Right cardiac atrium (tissue), 5 donors: ENCODE measurements around the gene RAD18. TPM values are rescaled to one million over a fixed set of nuclear protein-coding genes. Genes with fewer than 3 reads are reported as not detected.
A peak's percentile ranks its signal among the peaks of the same experiment; 100 is the strongest.

Experiments used
- ATAC-seq, 2 donors: fragments of 200-7000 bp; cut with Tn5 transposase; one replicate each; pipeline versions ENCODE4 v1.8.0 to v1.9.1; 2020; ENCODE audit warnings: moderate library complexity in 2 of 2, mild to moderate bottlenecking in 1 of 2
- DNase-seq, 3 donors: peaks; one replicate each; pipeline ENCODE4 v3.0.0-alpha.2; 2020
- H3K27ac ChIP-seq: one replicate; pipeline ENCODE4 v1.5.1; 2013; ENCODE audit warnings: mild to moderate bottlenecking, low read length, control low read depth, moderate library complexity
- H3K27me3 ChIP-seq: one replicate; pipeline ENCODE4 v1.6.1; 2013; ENCODE audit not compliant: control insufficient read depth, insufficient read depth
- H3K4me1 ChIP-seq: one replicate; pipeline ENCODE4 v1.6.1; 2013; ENCODE audit warnings: low read length; ENCODE audit not compliant: control insufficient read depth, insufficient read depth
- H3K4me3 ChIP-seq: one replicate; pipeline ENCODE4 v1.5.1; 2013; ENCODE audit warnings: low read length, control low read depth
- H3K9me3 ChIP-seq: one replicate; pipeline ENCODE4 v1.6.1; 2013; ENCODE audit warnings: low read length; ENCODE audit not compliant: control insufficient read depth
- WGBS: extraction: QIAGEN DNeasy Blood & Tissue Kit; methylation state at CpG from one replicate; pipeline ENCODE4 v1.1.7; 2013; 5-methylcytosine and 5-hydroxymethylcytosine counted together
- intact Hi-C, 4 donors: fragments of 100-400 bp; cut with DNase I; formaldehyde crosslinking; loops; one replicate each; pipeline versions ENCODE4 v1.11.0 to v1.14.0; 2022 to 2023
- polyA plus RNA-seq: library from polyadenylated mRNA; stranded (reverse); fragments of 200-250 nt; gene quantifications from one replicate; pipeline ENCODE4 v1.2.3, GENCODE V29; 2013
- total RNA-seq, 4 donors: library from RNA; stranded (reverse); fragmentation: NEBNext Ultra II Directional; extraction: Animal tissue kit (Norgen Biotek cat#: 25700); gene quantifications; one replicate each; pipeline ENCODE4 v1.2.1, GENCODE V29; 2021
- donor health status: healthy with polysubstance abuse.
- donor health status: DM: no; HTN: yes; CAD: no.
- donor health status: DM: no; HTN: no; CAD: no.
- donor health status: DM: no; HTN: yes; CAD: no; lungs with severe emphysema.
- donor health status: DM: yes; HTN: yes; CAD: no.

The RAD18 gene
- total and polyA plus RNA-seq, 5 donors = 1.0 to 9.3 (median 3.6) TPM

DNA sequence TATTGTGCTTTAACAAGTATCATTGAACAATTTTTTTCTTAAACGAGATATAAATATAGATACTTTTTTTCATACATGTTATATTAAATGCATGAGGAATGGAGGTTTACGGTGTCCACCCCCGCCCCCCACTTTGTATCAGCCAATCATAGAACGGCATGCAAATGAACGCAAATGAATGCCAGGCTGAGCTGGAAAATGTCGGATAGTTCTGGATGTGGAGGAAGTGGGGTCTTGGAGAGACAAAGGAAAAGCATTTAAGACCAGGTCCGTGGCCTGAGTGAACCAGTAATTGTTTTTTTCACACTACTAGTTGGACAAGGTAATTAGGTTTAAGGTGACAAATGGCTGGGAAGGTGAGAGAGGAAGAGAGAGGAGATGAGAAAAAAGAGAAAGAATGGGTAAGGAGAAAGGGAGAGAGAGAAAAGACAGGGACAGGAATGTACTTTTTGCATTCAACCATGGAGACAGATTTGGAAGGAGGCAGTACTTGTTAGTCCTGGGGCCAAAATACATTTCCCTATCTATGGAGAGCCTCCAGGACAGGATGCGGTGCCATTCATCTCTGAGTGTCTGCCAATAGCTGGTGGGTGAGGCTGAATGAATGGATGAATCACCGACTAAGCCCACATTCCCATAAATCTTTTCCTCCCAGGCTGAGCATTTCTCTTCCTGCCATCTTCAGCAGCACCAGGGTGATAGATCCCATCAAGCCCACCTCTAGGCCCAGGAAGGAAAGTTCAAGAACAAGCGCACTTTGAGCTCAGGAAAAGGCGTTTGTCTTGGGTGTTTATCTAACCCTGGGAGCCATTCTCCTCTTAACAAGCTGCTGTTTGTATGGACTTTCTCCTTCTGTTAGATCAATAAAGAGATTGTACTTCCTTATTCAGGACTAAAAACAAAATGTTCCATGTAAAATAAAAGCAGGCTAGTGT is 1.4 kb upstream of the RAD18 start:
- ATAC-seq (no peak), DNase-seq (no peak)
- WGBS = 74% methylated on average over 11 of the region's 11 CpGs
- Histone ChIP-seq H3K9me3 (no peaks in the 10 kb centered on the region), H3K4me1 (peaks cover 3% of the 10 kb centered on the region), H3K27me3 (peaks cover 3% of the 10 kb centered on the region), H3K27ac (no peak overlapping the region), H3K4me3 (no peak overlapping the region)
- intact Hi-C loops = no loop called here

DNA sequence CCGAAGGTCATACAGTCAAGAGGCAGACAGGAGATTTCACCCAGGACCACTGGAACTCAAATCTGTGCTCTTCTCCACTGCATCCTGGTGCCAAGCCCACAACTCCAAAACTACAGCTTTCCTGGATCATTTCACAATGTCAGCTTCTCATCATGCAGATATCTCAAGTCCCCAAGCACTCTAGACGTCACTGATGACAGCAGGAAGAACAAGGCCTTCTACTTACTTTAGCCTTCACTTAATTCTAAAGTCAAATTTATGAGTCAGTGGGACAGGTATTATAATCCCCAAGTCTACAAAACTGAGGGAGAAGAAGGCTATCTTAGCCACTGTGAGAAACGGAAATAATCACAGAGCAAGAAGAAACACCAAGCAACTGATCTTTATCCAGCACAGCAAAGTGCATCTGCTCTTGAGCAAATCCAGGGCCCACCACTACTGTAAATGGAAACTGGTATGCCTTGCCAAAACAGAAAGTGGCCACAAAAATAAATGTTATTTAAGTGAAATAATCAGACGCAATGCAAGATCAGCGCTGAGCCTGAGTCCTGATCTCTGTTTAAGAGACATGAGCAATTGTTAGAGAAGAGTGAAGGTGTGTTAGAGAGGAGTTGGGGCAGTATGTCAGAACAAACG is 928 bp downstream of the RAD18 start:
- Histone ChIP-seq H3K4me1 (peaks cover 3% of the 10 kb centered on the region), H3K27me3 (no peaks in the 10 kb centered on the region), H3K27ac (no peak overlapping the region), H3K4me3 (peak overlapping the region; percentile 69), H3K9me3 (no peaks in the 10 kb centered on the region)
- 24% methylated on average over 6 of the region's 6 CpGs for WGBS
- intact Hi-C loops = no loop called here
- no peak for ATAC-seq
- no peak for DNase-seq

DNA sequence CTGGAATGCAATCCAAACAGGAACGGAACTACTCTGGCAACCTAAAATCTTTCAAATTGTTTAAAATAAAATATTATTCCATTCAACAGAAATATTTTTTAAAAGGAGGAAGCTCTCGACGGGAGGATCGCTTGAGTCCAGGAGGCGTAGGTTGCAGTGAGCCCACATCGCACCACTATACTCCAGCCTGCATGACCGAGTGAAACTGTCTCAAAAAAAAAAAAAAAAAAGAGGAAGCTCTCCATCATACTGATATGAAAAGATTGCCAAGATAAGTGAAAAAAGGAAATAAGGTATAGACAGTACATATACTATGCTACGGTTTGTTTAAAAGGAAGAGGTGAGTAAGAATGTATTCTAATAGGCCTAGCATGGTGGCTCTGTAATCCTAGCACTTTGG is 3.6 kb downstream of the RAD18 start:
- no peaks in the 10 kb centered on the region for H3K27me3 ChIP-seq
- intact Hi-C loops = no loop called here
- no peak overlapping the region for H3K27ac ChIP-seq
- DNase-seq (no peak), ATAC-seq (no peak)
- no peak overlapping the region for H3K4me3 ChIP-seq
- WGBS = 82% methylated on average over 8 of the region's 8 CpGs
- peaks cover 4% of the 10 kb centered on the region for H3K4me1 ChIP-seq
- H3K9me3 ChIP-seq = no peaks in the 10 kb centered on the region

DNA sequence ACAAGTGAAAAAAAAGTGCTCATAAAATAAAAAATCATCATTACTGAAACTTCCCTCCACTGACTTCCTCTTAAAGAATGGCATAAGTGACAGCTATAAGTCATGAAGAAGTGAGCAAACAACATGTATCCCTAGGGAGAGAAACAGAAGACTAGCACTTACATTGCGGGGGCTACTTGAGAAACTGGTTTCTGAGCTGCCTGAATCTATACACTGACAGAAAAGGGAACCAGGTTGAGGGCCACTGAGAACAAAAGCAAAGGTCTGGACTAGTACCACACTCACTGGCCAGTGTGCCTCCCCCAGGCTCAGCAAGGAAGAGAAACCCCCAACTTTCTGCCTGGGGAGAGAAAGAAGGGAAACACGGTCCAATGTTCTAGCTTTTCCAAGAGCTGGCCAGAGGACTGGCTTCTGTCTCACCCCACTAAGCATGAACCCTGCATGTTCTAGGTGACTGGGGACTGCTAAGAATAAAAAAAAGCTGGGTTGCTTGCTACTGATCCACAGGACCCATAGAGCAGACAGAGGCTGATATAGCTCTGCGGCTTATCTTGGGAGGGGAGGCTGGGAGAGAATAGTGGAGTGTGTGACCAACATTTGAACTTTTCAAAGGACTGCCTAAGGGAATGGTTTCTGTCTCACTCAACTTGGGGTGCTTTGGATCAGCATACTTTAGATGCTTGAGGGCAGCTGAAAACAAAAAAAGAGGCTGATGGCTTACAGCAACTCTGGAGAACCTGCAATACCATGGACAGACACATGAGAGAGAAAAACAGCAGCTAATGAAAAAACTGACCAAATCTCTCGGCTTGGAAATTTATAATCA is 8.1 kb downstream of the RAD18 start:
- intact Hi-C loops = no loop called here
- Histone ChIP-seq H3K4me1 (peaks cover 2% of the 10 kb centered on the region), H3K27ac (peak overlapping the region; percentile 52), H3K27me3 (no peaks in the 10 kb centered on the region), H3K4me3 (no peak overlapping the region), H3K9me3 (no peaks in the 10 kb centered on the region)
- ATAC-seq (peak; percentile 55 to 68), DNase-seq (no peak)
- 58% methylated on average over 4 of the region's 4 CpGs for WGBS

DNA sequence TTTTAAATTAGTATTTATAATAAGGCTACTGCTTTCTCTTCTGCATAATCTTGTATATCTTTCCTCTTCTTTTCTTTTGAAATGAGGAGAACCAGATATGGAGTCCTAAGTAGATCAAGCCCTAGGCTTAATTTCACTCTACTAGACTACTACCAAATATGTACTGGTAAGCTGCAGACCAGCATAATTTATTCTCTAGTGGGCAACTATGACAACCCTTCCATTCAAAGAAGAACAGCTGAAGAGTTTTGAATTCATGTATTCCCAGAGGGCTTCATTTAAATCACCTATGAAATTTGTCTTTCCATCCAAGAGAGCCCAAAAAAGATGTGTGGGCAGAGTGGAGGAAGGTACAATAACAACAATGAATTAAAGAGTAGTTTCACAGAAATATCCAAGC is 10.0 kb downstream of the RAD18 start:
- no peak for DNase-seq
- intact Hi-C loops = no loop called here
- Histone ChIP-seq H3K27me3 (no peaks in the 10 kb centered on the region), H3K27ac (no peak overlapping the region), H3K4me1 (peaks cover 2% of the 10 kb centered on the region), H3K9me3 (no peaks in the 10 kb centered on the region), H3K4me3 (no peak overlapping the region)
- no peak for ATAC-seq

DNA sequence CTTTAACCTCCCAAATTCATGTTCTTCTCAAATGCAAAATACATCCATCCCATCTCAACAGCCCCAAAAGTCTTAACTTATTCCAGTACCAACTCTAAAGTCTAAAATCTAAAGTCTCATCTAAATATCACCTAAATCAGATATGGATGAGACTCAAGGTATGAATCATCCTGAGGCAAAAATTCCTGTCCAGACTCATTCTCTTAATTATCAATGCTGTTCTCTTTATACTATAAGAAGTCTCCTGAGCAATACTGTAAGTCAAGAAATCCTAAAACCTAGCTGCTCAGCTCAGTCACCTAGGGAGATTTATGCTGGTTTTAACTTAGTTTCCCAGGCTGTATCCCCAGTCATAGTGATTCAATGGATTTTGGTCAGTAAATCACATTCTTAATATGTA is 11.1 kb downstream of the RAD18 start:
- DNase-seq = no peak
- Histone ChIP-seq H3K27me3 (no peaks in the 10 kb centered on the region), H3K9me3 (no peaks in the 10 kb centered on the region), H3K4me1 (peaks cover 2% of the 10 kb centered on the region), H3K4me3 (no peak overlapping the region), H3K27ac (no peak overlapping the region)
- intact Hi-C loops = no loop called here
- ATAC-seq = no peak

DNA sequence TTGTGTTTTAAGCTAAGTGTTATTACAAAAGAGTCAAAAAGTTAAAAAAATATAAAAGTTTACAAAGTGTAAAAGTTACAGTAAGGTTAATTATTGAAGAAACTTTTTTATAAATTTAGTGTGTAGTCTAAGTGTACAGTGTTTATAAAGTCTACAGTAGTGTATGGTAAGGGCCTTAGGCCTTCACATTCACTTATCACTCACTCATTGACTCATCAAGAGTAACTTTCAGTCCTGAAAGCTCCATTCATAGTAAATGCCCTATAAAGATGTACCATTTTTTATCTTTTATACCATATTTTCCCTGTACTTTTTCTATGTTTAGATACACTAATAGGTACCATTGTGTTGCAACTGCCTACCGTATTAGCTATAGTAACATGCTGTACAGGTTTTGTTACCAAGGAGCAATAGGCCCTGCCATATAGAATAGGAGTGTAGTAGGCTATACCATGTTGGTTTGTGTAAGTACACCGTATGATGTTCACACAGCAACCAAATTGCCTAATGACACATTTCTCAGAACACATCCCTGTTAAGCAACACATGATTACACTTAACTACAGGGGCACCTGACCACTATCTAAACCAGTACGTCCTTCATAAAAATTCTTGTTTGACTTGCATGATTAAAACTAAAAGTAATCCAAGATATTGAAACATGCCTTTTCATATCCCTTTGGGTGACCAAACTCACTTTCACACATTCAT is 17.2 kb downstream of the RAD18 start:
- 53% methylated on average over 3 of the region's 3 CpGs for whole genome bisulfite sequencing

DNA sequence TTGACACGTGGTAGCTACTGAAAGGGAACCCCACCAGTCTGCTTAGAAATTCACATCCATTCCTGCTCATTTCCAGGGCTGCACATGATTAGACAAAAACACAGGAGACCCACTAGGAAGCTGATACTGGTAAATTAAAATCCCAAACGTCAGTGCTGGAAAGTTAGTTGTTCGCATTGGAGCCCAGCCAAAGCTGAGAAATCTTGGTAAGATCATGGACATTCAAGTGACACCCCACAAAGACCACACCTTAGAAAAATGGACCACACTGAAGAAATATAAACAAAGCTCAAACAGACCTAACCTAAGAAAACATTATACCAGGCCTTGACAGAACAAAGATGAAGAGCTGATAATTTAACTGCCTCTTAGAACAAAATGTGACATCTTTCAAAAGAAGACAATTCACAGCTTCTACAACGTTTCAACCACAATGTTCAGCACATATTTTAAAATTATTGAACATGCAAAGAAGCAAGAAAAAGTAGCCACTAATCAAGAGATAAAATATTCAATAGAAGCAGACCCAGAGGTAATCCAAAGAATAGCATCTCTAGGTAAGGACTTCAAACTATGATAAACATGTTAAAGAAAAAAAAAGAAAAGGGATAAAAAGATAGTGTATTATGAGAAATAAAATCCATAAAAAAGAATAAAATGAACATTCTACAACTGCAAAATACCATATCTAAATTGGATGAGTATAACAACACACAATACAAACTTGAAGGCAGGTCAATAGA is 20.4 kb downstream of the RAD18 start:
- Histone ChIP-seq H3K9me3 (no peaks in the 10 kb centered on the region), H3K4me3 (no peak overlapping the region), H3K27me3 (no peaks in the 10 kb centered on the region), H3K27ac (no peak overlapping the region), H3K4me1 (no peaks in the 10 kb centered on the region)
- ATAC-seq = no peak
- intact Hi-C loops = no loop called here
- WGBS = 86% methylated on average over 4 of the region's 4 CpGs
- DNase-seq = no peak

More for the DNA sequence above, 17.2 kb downstream of the RAD18 start:
- Histone ChIP-seq H3K27ac (no peak overlapping the region), H3K4me3 (no peak overlapping the region), H3K27me3 (no peaks in the 10 kb centered on the region), H3K9me3 (no peaks in the 10 kb centered on the region), H3K4me1 (no peaks in the 10 kb centered on the region)
- ATAC-seq = no peak
- intact Hi-C loops = no loop called here
- no peak for DNase-seq

DNA sequence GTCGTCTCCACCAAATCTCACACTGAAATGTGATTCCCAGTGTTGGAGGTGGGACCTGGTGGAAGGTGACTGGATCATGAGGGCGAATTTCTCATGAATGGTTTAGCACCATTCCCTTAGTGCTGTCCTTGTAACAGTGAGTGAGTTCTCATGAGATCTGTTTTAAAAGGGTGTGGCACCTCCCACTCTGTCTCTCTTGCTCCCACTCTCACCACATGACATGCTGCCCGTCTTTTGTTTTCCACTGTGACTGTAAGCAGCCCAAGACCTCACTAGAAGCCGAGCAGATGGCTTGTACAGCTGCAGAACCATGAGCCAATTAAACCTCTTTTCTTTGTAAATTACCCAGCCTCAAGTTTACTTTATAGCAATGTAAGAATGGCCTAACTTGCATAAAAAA is 21.2 kb downstream of the RAD18 start:
- Histone ChIP-seq H3K4me1 (peaks cover 1% of the 10 kb centered on the region), H3K4me3 (no peak overlapping the region), H3K27me3 (no peaks in the 10 kb centered on the region), H3K9me3 (no peaks in the 10 kb centered on the region), H3K27ac (no peak overlapping the region)
- WGBS = 97% methylated on average over 4 of the region's 4 CpGs
- ATAC-seq (no peak), DNase-seq (no peak)
- intact Hi-C loops = no loop called here

DNA sequence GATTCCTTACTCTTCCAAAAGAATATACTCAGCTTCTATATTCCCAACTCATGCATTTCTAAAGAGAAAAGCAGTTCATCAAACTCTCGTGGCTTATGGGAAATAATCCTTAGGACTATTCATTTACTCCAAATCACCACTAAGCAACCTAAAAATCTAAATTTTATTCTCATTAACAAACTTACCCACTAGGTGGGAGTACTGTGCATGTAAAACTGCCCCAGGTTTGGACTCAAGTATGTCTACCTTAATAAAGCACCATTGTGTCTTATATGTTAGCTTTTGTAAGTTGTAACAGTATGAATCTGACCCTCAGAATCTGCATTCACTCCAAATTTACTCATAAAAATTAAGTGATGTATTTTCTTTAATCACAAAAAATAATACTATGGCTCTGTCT is 25.3 kb downstream of the RAD18 start:
- ATAC-seq = peak in 1 of 2 donors; percentile 18
- Histone ChIP-seq H3K27me3 (no peaks in the 10 kb centered on the region), H3K4me1 (peaks cover 1% of the 10 kb centered on the region), H3K27ac (no peak overlapping the region), H3K4me3 (no peak overlapping the region), H3K9me3 (no peaks in the 10 kb centered on the region)
- DNase-seq = no peak
- intact Hi-C loops = no loop called here
- 72% methylated on average over 1 of the region's 1 CpG for WGBS
